Measurements from ENCODE around the gene CDC14B.
"Not testable (repeated sequence)": the region's sequence is repeated elsewhere in the genome, so short reads cannot be mapped to it uniquely, and the experiment has no call there.

CDC14B gene

GRCh38 chr9:96638606-96639364 lies 19.1 kb upstream of the CDC14B start:
- no peak overlapping the region for H3K4me3 ChIP-seq (ENCODE audit: low read length, poor library complexity, severe bottlenecking)
- no peaks in the 10 kb centered on the region for H3K9me3 ChIP-seq (ENCODE audit: insufficient read depth, low read depth, low read length)
- H2AFZ ChIP-seq (ENCODE audit: low read length), result no peak overlapping the region
- TF ChIP-seq EZH2phosphoT487 (IDR thresholded peaks at IDR 0.05; ENCODE audit: borderline replicate concordance), result no peak
- TF ChIP-seq CTCF (conservative IDR thresholded peaks at IDR 0.05; ENCODE audit: low read length), result no peak
- H3K79me2 ChIP-seq (ENCODE audit: insufficient read depth, low read length), result no peaks in the 10 kb centered on the region
- H3K27me3 ChIP-seq (ENCODE audit: insufficient read depth, low read length, poor library complexity, severe bottlenecking), result no peaks in the 10 kb centered on the region
- H3K36me3 ChIP-seq (ENCODE audit: insufficient read depth, low read length), result no peaks in the 10 kb centered on the region
- H3K4me2 ChIP-seq (ENCODE audit: low read depth, low read length, poor library complexity, severe bottlenecking), result no peak overlapping the region
- H3K9ac ChIP-seq (ENCODE audit: low read depth, low read length, poor library complexity, severe bottlenecking), result no peak overlapping the region
- H4K20me1 ChIP-seq (ENCODE audit: insufficient read depth, low read length, poor library complexity, severe bottlenecking), result no peaks in the 10 kb centered on the region
- no peaks in the 10 kb centered on the region for H3F3A ChIP-seq (ENCODE audit: low read depth)
- no peaks in the 10 kb centered on the region for H3K9me2 ChIP-seq (replicated peaks; ENCODE audit: low read depth, low read length)
- no peaks in the 10 kb centered on the region for H3K4me1 ChIP-seq (ENCODE audit: insufficient read depth, low read length, poor library complexity, severe bottlenecking)

GRCh38 chr9:96636368-96636767 lies 16.7 kb upstream of the CDC14B start:
- no peaks in the 10 kb centered on the region for H3K36me3 ChIP-seq (ENCODE audit: insufficient read depth, low read length)
- no peaks in the 10 kb centered on the region for H3K9me3 ChIP-seq (ENCODE audit: insufficient read depth, low read depth, low read length)
- H3K4me3 ChIP-seq (ENCODE audit: low read length, poor library complexity, severe bottlenecking), result no peak overlapping the region

GRCh38 chr9:96633579-96633978 lies 13.9 kb upstream of the CDC14B start:
- not testable (repeated sequence) for H3K4me2 ChIP-seq (ENCODE audit: low read depth, low read length, poor library complexity, severe bottlenecking); H3K4me3 ChIP-seq (ENCODE audit: low read length, poor library complexity, severe bottlenecking)

More at GRCh38 chr9:96636368-96636767, 16.7 kb upstream of the CDC14B start:
- TF ChIP-seq CTCF (conservative IDR thresholded peaks at IDR 0.05; ENCODE audit: low read length) (no peak), EZH2phosphoT487 (IDR thresholded peaks at IDR 0.05; ENCODE audit: borderline replicate concordance) (no peak)
- Histone ChIP-seq H3K4me2 (ENCODE audit: low read depth, low read length, poor library complexity, severe bottlenecking) (no peak overlapping the region), H3K4me1 (ENCODE audit: insufficient read depth, low read length, poor library complexity, severe bottlenecking) (no peaks in the 10 kb centered on the region), H3K79me2 (ENCODE audit: insufficient read depth, low read length) (no peaks in the 10 kb centered on the region), H4K20me1 (ENCODE audit: insufficient read depth, low read length, poor library complexity, severe bottlenecking) (no peaks in the 10 kb centered on the region), H3K27me3 (ENCODE audit: insufficient read depth, low read length, poor library complexity, severe bottlenecking) (no peaks in the 10 kb centered on the region), H3K9ac (ENCODE audit: low read depth, low read length, poor library complexity, severe bottlenecking) (no peak overlapping the region), H3K9me2 (replicated peaks; ENCODE audit: low read depth, low read length) (no peaks in the 10 kb centered on the region), H2AFZ (ENCODE audit: low read length) (no peak overlapping the region), H3F3A (ENCODE audit: low read depth) (no peaks in the 10 kb centered on the region)

GRCh38 chr9:96626912-96627311 lies 7.3 kb upstream of the CDC14B start:
- TF ChIP-seq EZH2phosphoT487 (IDR thresholded peaks at IDR 0.05; ENCODE audit: borderline replicate concordance) (no peak), CTCF (conservative IDR thresholded peaks at IDR 0.05; ENCODE audit: low read length) (no peak)
- H3K4me1 ChIP-seq (ENCODE audit: insufficient read depth, low read length, poor library complexity, severe bottlenecking), result peaks cover under 1% of the 10 kb centered on the region
- H3K36me3 ChIP-seq (ENCODE audit: insufficient read depth, low read length), result no peaks in the 10 kb centered on the region
- H2AFZ ChIP-seq (ENCODE audit: low read length), result no peak overlapping the region
- H3K4me2 ChIP-seq (ENCODE audit: low read depth, low read length, poor library complexity, severe bottlenecking), result no peak overlapping the region
- no peak overlapping the region for H3K9ac ChIP-seq (ENCODE audit: low read depth, low read length, poor library complexity, severe bottlenecking)
- H3K9me2 ChIP-seq (replicated peaks; ENCODE audit: low read depth, low read length), result no peaks in the 10 kb centered on the region
- H3K4me3 ChIP-seq (ENCODE audit: low read length, poor library complexity, severe bottlenecking), result no peak overlapping the region
- H3K79me2 ChIP-seq (ENCODE audit: insufficient read depth, low read length), result no peaks in the 10 kb centered on the region
- no peaks in the 10 kb centered on the region for H3F3A ChIP-seq (ENCODE audit: low read depth)
- H4K20me1 ChIP-seq (ENCODE audit: insufficient read depth, low read length, poor library complexity, severe bottlenecking), result no peaks in the 10 kb centered on the region
- H3K27me3 ChIP-seq (ENCODE audit: insufficient read depth, low read length, poor library complexity, severe bottlenecking), result no peaks in the 10 kb centered on the region
- H3K9me3 ChIP-seq (ENCODE audit: insufficient read depth, low read depth, low read length), result no peaks in the 10 kb centered on the region

More at GRCh38 chr9:96633579-96633978, 13.9 kb upstream of the CDC14B start:
- H3K9me2 ChIP-seq (replicated peaks; ENCODE audit: low read depth, low read length); H3K79me2 ChIP-seq (ENCODE audit: insufficient read depth, low read length); H3K27me3 ChIP-seq (ENCODE audit: insufficient read depth, low read length, poor library complexity, severe bottlenecking); H2AFZ ChIP-seq (ENCODE audit: low read length); H3K36me3 ChIP-seq (ENCODE audit: insufficient read depth, low read length); H3K9me3 ChIP-seq (ENCODE audit: insufficient read depth, low read depth, low read length); H4K20me1 ChIP-seq (ENCODE audit: insufficient read depth, low read length, poor library complexity, severe bottlenecking); H3F3A ChIP-seq (ENCODE audit: low read depth); H3K9ac ChIP-seq (ENCODE audit: low read depth, low read length, poor library complexity, severe bottlenecking); H3K4me1 ChIP-seq (ENCODE audit: insufficient read depth, low read length, poor library complexity, severe bottlenecking): not testable (repeated sequence)

All from Loucy (cell line).